Testis (tissue), 2 donors: ENCODE measurements around the gene HRG.

Source experiments
- POLR2A ChIP-seq: fragments of 450-650 bp; IDR thresholded peaks from one replicate; pipeline ENCODE4 v1.6.1; 2017; ENCODE audit warnings: antibody characterized with exemption, mild to moderate bottlenecking, moderate library complexity
- TF ChIP-seq, protein P1 (sequence below), 3 experiments: fragments of 450-650 bp in 2 of 3; fragments of 200-600 bp in 1 of 3; sonication (generic) in 1 of 3; IDR thresholded peaks; one replicate each; pipeline ENCODE4 v1.5.1; 2016 to 2019; ENCODE audit warnings: antibody characterized with exemption in 3 of 3, mild to moderate bottlenecking in 2 of 3, moderate library complexity in 1 of 3

GRCh38 chr3:186708983-186709679, 43.3 kb downstream of the HRG start:
- TF ChIP-seq, protein P1, sequence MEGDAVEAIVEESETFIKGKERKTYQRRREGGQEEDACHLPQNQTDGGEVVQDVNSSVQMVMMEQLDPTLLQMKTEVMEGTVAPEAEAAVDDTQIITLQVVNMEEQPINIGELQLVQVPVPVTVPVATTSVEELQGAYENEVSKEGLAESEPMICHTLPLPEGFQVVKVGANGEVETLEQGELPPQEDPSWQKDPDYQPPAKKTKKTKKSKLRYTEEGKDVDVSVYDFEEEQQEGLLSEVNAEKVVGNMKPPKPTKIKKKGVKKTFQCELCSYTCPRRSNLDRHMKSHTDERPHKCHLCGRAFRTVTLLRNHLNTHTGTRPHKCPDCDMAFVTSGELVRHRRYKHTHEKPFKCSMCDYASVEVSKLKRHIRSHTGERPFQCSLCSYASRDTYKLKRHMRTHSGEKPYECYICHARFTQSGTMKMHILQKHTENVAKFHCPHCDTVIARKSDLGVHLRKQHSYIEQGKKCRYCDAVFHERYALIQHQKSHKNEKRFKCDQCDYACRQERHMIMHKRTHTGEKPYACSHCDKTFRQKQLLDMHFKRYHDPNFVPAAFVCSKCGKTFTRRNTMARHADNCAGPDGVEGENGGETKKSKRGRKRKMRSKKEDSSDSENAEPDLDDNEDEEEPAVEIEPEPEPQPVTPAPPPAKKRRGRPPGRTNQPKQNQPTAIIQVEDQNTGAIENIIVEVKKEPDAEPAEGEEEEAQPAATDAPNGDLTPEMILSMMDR (IDR thresholded peaks at IDR 0.05) = no peak
- no peak for TF ChIP-seq POLR2A
